HepG2 (cell line): ENCODE measurements around the gene CDKN3. TPM values are rescaled to one million over a fixed set of nuclear protein-coding genes. Genes with fewer than 3 reads are reported as not detected.

ENCODE experiments used
- ELF1 ChIP-seq: sonication (generic); formaldehyde crosslinking; IDR thresholded peaks from 2 replicates; pipeline ENCODE4 v1.4.0; 2020; ENCODE audit warnings: missing genetic modification reagents
- KDM4B ChIP-seq: sonication (generic); formaldehyde crosslinking; IDR thresholded peaks from 2 replicates; pipeline ENCODE4 v1.4.0; 2020; ENCODE audit warnings: missing genetic modification reagents
- RFXAP ChIP-seq: sonication (generic); formaldehyde crosslinking; IDR thresholded peaks from 2 replicates; pipeline ENCODE4 v1.4.0; 2020; ENCODE audit warnings: missing genetic modification reagents, borderline replicate concordance
- SP4 ChIP-seq: sonication (generic); formaldehyde crosslinking; IDR thresholded peaks from 2 replicates; pipeline ENCODE4 v1.8.1; 2023; ENCODE audit warnings: mild to moderate bottlenecking, missing genetic modification reagents
- SPEN ChIP-seq: sonication (generic); formaldehyde crosslinking; IDR thresholded peaks from 2 replicates; pipeline ENCODE4 v1.5.1; 2020; ENCODE audit warnings: low read depth, mild to moderate bottlenecking, missing genetic modification reagents
- YY1 ChIP-seq: IDR thresholded peaks from 2 replicates; pipeline ENCODE4 v1.6.1; 2011; ENCODE audit warnings: low read length, low read depth, moderate library complexity, mild to moderate bottlenecking; ENCODE audit not compliant: insufficient read depth, insufficient replicate concordance
- ZKSCAN8 ChIP-seq: IDR thresholded peaks from 2 replicates; pipeline ENCODE4 v1.6.1; 2016; ENCODE audit warnings: borderline replicate concordance, missing genetic modification reagents, missing compliant biosample characterization
- ZNF441 ChIP-seq: sonication (generic); formaldehyde crosslinking; IDR thresholded peaks from 2 replicates; pipeline ENCODE4 v1.7.0; 2021; ENCODE audit warnings: missing genetic modification reagents, borderline replicate concordance
- ZSCAN29 ChIP-seq: sonication (generic); formaldehyde crosslinking; conservative IDR thresholded peaks from 2 replicates; pipeline ENCODE4 v1.4.0; 2020; ENCODE audit warnings: mild to moderate bottlenecking, missing genetic modification reagents
- polyA plus RNA-seq, 8 experiments: library from polyadenylated mRNA; depleted of rRNA in 3 of 8; stranded (reverse) in 7 of 8; unstranded in 1 of 8; fragments of >200 nt; fragmentation: Illumina TruSeq in 4 of 8; extraction: Trizol in 4 of 8; gene quantifications; 2 replicates each; pipeline versions ENCODE4 v1.2.1 to v1.2.3, GENCODE V29; 2011 to 2016; ENCODE audit warnings: low read depth in 4 of 8, missing spikeins in 1 of 8, mixed read lengths in 1 of 8; ENCODE audit not compliant: insufficient read depth in 1 of 8
- total RNA-seq, 5 experiments: library from RNA; depleted of rRNA; stranded (reverse); fragments of >200 nt; fragmentation: Illumina TruSeq; extraction: Trizol; gene quantifications; 2 replicates each; pipeline ENCODE4 v1.2.3, GENCODE V29; 2016; ENCODE audit warnings: low read depth in 1 of 5
- TF ChIP-seq, protein P1 (sequence below): sonication (generic); formaldehyde crosslinking; IDR thresholded peaks from 2 replicates; pipeline ENCODE4 v1.5.0; 2020; ENCODE audit warnings: mild to moderate bottlenecking, missing genetic modification reagents
- TF ChIP-seq, protein P2 (sequence below): sonication (generic); formaldehyde crosslinking; IDR thresholded peaks from 2 replicates; pipeline ENCODE4 v1.8.0; 2022; ENCODE audit warnings: missing genetic modification reagents, mild to moderate bottlenecking, borderline replicate concordance
- TF ChIP-seq, protein P3 (sequence below), 2 experiments: sonication (generic) in 1 of 2; formaldehyde crosslinking in 1 of 2; IDR thresholded peaks; 2 replicates each; pipeline versions ENCODE4 v1.6.1 to v1.9.0; 2014 to 2022; ENCODE audit warnings: antibody characterized with exemption in 1 of 2, borderline replicate concordance in 1 of 2, inconsistent platforms in 1 of 2, low read depth in 1 of 2, missing genetic modification reagents in 1 of 2
- TF ChIP-seq, protein P4 (sequence below): sonication (generic); formaldehyde crosslinking; IDR thresholded peaks from 2 replicates; pipeline ENCODE4 v1.8.0; 2022; ENCODE audit warnings: missing genetic modification reagents, low read depth, mild to moderate bottlenecking, borderline replicate concordance
- TF ChIP-seq, protein P5 (sequence below): sonication (generic); formaldehyde crosslinking; IDR thresholded peaks from 2 replicates; pipeline ENCODE4 v1.8.0; 2022; ENCODE audit warnings: mild to moderate bottlenecking, missing genetic modification reagents, borderline replicate concordance

The CDKN3 gene
- total and polyA plus RNA-seq, 2 of the 13 experiments (the other 11 are each of a cell fraction or from before 2014, with no cell fraction given) = 63.0 to 88.9 TPM

DNA sequence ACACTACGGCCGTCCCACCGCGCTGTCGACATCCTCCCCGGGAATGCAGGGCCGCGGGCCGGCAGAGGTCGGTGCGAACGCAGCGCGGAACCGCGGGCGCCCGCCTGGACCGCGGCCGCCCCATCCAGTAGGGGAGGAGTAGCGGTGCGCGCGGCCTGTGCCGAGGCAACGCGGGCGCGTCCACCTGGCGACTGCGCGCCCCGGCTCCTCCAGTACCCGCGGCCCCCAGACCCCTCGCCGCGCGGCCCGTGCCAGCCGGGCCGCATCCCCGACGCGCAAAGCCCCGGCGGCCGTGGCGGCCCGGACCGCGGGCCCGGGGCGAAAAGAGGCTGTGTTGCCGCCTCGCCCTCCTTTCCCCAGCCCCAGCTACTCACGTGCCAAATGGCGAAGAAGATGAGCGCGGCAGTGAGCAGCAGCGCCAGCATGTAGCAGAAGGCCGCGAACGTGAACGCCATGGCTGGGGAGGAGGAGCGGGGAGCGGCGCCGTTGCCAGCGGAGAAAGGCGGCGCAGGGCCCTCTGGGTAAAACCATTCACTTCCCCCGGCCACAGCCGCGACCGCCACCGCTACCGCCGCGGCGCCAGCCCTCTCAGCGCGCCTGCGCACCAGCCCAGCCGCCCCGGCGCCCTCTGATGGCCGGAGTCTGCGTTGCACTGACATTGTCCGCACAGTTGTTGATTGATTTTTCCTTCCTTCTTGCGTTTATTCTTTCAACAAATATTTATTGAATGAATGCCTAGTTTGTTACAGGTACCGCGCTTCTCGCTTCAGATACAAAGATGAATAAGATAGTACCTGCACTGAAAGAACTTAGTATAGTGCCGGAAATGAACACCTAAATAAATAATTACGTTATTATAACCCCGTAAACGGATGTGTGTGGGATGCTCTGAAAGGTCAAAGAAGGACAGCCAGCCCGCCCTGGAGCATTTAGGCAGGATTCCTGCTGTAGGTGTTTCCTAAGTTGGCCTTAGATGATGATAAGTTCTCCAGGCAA is 44.4 kb downstream of the CDKN3 start, which contains the start of gene CNIH1 (continued):
- TF ChIP-seq, protein P1, sequence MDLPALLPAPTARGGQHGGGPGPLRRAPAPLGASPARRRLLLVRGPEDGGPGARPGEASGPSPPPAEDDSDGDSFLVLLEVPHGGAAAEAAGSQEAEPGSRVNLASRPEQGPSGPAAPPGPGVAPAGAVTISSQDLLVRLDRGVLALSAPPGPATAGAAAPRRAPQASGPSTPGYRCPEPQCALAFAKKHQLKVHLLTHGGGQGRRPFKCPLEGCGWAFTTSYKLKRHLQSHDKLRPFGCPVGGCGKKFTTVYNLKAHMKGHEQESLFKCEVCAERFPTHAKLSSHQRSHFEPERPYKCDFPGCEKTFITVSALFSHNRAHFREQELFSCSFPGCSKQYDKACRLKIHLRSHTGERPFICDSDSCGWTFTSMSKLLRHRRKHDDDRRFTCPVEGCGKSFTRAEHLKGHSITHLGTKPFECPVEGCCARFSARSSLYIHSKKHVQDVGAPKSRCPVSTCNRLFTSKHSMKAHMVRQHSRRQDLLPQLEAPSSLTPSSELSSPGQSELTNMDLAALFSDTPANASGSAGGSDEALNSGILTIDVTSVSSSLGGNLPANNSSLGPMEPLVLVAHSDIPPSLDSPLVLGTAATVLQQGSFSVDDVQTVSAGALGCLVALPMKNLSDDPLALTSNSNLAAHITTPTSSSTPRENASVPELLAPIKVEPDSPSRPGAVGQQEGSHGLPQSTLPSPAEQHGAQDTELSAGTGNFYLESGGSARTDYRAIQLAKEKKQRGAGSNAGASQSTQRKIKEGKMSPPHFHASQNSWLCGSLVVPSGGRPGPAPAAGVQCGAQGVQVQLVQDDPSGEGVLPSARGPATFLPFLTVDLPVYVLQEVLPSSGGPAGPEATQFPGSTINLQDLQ (CRISPR knock-in tag) = no peak
- TF ChIP-seq, protein P2, sequence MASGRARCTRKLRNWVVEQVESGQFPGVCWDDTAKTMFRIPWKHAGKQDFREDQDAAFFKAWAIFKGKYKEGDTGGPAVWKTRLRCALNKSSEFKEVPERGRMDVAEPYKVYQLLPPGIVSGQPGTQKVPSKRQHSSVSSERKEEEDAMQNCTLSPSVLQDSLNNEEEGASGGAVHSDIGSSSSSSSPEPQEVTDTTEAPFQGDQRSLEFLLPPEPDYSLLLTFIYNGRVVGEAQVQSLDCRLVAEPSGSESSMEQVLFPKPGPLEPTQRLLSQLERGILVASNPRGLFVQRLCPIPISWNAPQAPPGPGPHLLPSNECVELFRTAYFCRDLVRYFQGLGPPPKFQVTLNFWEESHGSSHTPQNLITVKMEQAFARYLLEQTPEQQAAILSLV (CRISPR knock-in tag) = 0 out of 2 replicates have a peak, but pooled peaks have one; percentile 64
- TF ChIP-seq ZSCAN29 (CRISPR knock-in tag) (no peak), ZNF441 (CRISPR knock-in tag) (peak; percentile 72; the same call in 1 of the 2 replicates), KDM4B (CRISPR knock-in tag) (peak; percentile 66; the same call in 1 of the 2 replicates), SPEN (CRISPR knock-in tag) (peak; percentile 91), RFXAP (CRISPR knock-in tag) (no peak), ELF1 (CRISPR knock-in tag) (no peak), ZKSCAN8 (CRISPR knock-in tag) (0 out of 2 replicates have a peak, but pooled peaks have one; percentile 32), YY1 (peak; percentile 82), SP4 (CRISPR knock-in tag) (peak; percentile 71; the same call in 1 of the 2 replicates)
- TF ChIP-seq, protein P3, sequence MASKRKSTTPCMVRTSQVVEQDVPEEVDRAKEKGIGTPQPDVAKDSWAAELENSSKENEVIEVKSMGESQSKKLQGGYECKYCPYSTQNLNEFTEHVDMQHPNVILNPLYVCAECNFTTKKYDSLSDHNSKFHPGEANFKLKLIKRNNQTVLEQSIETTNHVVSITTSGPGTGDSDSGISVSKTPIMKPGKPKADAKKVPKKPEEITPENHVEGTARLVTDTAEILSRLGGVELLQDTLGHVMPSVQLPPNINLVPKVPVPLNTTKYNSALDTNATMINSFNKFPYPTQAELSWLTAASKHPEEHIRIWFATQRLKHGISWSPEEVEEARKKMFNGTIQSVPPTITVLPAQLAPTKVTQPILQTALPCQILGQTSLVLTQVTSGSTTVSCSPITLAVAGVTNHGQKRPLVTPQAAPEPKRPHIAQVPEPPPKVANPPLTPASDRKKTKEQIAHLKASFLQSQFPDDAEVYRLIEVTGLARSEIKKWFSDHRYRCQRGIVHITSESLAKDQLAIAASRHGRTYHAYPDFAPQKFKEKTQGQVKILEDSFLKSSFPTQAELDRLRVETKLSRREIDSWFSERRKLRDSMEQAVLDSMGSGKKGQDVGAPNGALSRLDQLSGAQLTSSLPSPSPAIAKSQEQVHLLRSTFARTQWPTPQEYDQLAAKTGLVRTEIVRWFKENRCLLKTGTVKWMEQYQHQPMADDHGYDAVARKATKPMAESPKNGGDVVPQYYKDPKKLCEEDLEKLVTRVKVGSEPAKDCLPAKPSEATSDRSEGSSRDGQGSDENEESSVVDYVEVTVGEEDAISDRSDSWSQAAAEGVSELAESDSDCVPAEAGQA (IDR thresholded peaks at IDR 0.05; ENCODE audit: low read depth) = no peak
- TF ChIP-seq, protein P3 (CRISPR knock-in tag; IDR thresholded peaks at IDR 0.05; ENCODE audit: borderline replicate concordance) = no peak
- TF ChIP-seq, protein P4, sequence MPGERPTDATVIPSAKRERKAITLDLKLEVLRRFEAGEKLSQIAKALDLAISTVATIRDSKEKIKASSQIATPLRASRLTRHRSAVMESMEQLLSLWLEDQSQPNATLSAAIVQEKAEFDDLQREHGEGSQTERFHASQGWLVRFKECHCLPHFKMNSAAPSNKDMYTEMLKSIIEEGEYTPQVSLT (CRISPR knock-in tag) = peak; percentile 69; the same call in 1 of the 2 replicates
- TF ChIP-seq, protein P5, sequence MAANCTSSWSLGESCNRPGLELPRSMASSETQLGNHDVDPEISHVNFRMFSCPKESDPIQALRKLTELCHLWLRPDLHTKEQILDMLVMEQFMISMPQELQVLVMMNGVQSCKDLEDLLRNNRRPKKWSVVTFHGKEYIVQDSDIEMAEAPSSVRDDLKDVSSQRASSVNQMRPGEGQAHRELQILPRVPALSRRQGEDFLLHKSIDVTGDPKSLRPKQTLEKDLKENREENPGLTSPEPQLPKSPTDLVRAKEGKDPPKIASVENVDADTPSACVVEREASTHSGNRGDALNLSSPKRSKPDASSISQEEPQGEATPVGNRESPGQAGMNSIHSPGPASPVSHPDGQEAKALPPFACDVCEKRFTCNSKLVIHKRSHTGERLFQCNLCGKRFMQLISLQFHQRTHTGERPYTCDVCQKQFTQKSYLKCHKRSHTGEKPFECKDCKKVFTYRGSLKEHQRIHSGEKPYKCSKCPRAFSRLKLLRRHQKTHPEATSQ (CRISPR knock-in tag) = no peak
